PFSK-1 (cell line): Measurements from ENCODE around the gene VWC2.

Source experiments
- POLR2AphosphoS5 ChIP-seq: IDR thresholded peaks from 2 replicates; pipeline ENCODE4 v1.6.1; 2012; ENCODE audit warnings: low read depth, mild to moderate bottlenecking, control low read depth, low read length, moderate library complexity
- TAF1 ChIP-seq: IDR thresholded peaks from 2 replicates; pipeline ENCODE4 v1.6.1; 2012; ENCODE audit warnings: low read length, control low read depth, borderline replicate concordance; ENCODE audit not compliant: insufficient read depth
- TF ChIP-seq, protein P1 (sequence below), 2 experiments: IDR thresholded peaks; 2 replicates each; pipeline versions ENCODE4 v1.6.1 to v1.8.0; 2011 to 2012; ENCODE audit warnings: low read depth in 2 of 2, low read length in 2 of 2, control low read depth in 1 of 2, inconsistent platforms in 1 of 2, mild to moderate bottlenecking in 1 of 2, moderate library complexity in 1 of 2; ENCODE audit not compliant: insufficient read depth in 1 of 2

DNA sequence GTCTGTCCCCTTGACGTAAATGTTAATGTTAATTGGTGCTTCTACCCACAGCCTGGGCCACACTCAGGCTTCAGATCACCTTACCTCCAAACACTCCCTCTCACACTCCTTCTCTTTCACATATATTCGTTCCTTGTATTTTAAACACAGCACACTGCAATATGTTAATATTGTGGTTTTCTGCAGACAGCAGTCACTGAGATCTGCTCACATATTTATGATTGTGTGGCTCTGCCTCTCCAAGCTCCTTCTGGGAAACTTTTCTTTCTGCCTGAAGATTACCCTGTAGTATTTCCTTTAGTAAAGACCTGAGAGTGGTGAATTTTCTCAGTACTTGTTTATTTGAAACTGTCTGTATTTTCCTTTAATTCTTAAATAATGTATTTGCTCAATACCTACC lies 104.7 kb downstream of the VWC2 start:
- TF ChIP-seq, protein P1, sequence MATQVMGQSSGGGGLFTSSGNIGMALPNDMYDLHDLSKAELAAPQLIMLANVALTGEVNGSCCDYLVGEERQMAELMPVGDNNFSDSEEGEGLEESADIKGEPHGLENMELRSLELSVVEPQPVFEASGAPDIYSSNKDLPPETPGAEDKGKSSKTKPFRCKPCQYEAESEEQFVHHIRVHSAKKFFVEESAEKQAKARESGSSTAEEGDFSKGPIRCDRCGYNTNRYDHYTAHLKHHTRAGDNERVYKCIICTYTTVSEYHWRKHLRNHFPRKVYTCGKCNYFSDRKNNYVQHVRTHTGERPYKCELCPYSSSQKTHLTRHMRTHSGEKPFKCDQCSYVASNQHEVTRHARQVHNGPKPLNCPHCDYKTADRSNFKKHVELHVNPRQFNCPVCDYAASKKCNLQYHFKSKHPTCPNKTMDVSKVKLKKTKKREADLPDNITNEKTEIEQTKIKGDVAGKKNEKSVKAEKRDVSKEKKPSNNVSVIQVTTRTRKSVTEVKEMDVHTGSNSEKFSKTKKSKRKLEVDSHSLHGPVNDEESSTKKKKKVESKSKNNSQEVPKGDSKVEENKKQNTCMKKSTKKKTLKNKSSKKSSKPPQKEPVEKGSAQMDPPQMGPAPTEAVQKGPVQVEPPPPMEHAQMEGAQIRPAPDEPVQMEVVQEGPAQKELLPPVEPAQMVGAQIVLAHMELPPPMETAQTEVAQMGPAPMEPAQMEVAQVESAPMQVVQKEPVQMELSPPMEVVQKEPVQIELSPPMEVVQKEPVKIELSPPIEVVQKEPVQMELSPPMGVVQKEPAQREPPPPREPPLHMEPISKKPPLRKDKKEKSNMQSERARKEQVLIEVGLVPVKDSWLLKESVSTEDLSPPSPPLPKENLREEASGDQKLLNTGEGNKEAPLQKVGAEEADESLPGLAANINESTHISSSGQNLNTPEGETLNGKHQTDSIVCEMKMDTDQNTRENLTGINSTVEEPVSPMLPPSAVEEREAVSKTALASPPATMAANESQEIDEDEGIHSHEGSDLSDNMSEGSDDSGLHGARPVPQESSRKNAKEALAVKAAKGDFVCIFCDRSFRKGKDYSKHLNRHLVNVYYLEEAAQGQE (IDR thresholded peaks at IDR 0.05; ENCODE audit: insufficient read depth in 1 of 2, low read depth in 2 of 2, low read length in 2 of 2) = no peak
- no peak for TF ChIP-seq POLR2AphosphoS5
- TF ChIP-seq TAF1 = no peak
